Measurements from ENCODE around the gene MYO15B.

MYO15B gene

GRCh38 chr17:75558666-75559530 lies 28.7 kb upstream of the MYO15B start:
- no peak overlapping the region for H3K4me3 ChIP-seq (replicated peaks; ENCODE audit: low read depth, low read length)
- no peak for TF ChIP-seq CTCF (IDR thresholded peaks at IDR 0.05; ENCODE audit: low read length, missing control alignments)
- no peak for DNase-seq (ENCODE audit: low read depth)

- no peak for TF ChIP-seq CTCF (IDR thresholded peaks at IDR 0.05; ENCODE audit: low read length, missing control alignments)
These were observed 27.6 kb upstream of the MYO15B start for GRCh38 chr17:75559958-75560533.

GRCh38 chr17:75561927-75562603 lies 25.5 kb upstream of the MYO15B start:
- DNase-seq (ENCODE audit: low read depth): no peak
- H3K4me3 ChIP-seq (replicated peaks; ENCODE audit: low read depth, low read length): no peak overlapping the region
- no peak for TF ChIP-seq CTCF (IDR thresholded peaks at IDR 0.05; ENCODE audit: low read length, missing control alignments)

More at GRCh38 chr17:75559958-75560533, 27.6 kb upstream of the MYO15B start:
- DNase-seq (ENCODE audit: low read depth): no peak
- H3K4me3 ChIP-seq (replicated peaks; ENCODE audit: low read depth, low read length): no peak overlapping the region

GRCh38 chr17:75563063-75563758 lies 24.4 kb upstream of the MYO15B start:
- DNase-seq (ENCODE audit: low read depth): no peak
- TF ChIP-seq CTCF (IDR thresholded peaks at IDR 0.05; ENCODE audit: low read length, missing control alignments): no peak
- H3K4me3 ChIP-seq (replicated peaks; ENCODE audit: low read depth, low read length): no peak overlapping the region

GRCh38 chr17:75564195-75564594 lies 23.4 kb upstream of the MYO15B start:
- TF ChIP-seq CTCF (IDR thresholded peaks at IDR 0.05; ENCODE audit: low read length, missing control alignments): no peak
- no peak for DNase-seq (ENCODE audit: low read depth)
- H3K4me3 ChIP-seq (replicated peaks; ENCODE audit: low read depth, low read length): no peak overlapping the region

GRCh38 chr17:75565066-75565465 lies 22.5 kb upstream of the MYO15B start:
- no peak overlapping the region for H3K4me3 ChIP-seq (replicated peaks; ENCODE audit: low read depth, low read length)
- DNase-seq (ENCODE audit: low read depth): no peak
- TF ChIP-seq CTCF (IDR thresholded peaks at IDR 0.05; ENCODE audit: low read length, missing control alignments): no peak

Data from fibroblast of pulmonary artery (primary cell).